GM12801 (cell line): ENCODE results near the gene ALCAM.

Source experiments
- CTCF ChIP-seq: IDR thresholded peaks from one replicate; pipeline ENCODE4 v1.5.1; 2011; ENCODE audit warnings: control low read depth; ENCODE audit not compliant: insufficient read length; ENCODE audit errors: extremely low read depth

The ALCAM gene

GRCh38 chr3:105409364-105409763 lies 42.7 kb downstream of the ALCAM start:
- TF ChIP-seq CTCF = no peak

DNA sequence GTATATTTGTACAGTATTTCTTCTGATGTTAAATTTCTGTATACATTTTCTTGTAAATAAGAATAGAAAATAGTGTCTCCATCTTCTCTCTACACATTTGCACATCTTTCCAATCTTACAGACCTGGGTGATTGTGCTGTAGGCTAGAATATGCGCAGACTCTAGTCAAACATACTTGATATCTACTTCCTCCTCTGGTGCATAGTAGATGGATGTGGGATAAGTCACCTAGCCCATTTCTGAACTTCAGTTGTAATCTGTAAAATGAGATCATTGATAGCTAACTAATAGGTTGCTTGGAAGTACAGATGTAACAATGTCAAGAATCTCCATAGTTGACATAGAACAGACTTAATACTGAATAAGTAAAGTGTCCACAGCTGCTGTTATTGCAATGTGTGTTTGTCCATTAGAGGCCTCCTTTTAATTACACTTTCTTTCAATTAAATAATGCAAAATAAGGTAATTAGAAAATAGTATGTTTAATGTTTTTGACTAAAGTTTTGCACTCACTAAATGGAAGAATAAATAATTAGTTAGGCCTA lies 46.7 kb downstream of the ALCAM start:
- TF ChIP-seq CTCF = no peak

GRCh38 chr3:105414841-105415240 lies 48.1 kb downstream of the ALCAM start:
- TF ChIP-seq CTCF = no peak

DNA sequence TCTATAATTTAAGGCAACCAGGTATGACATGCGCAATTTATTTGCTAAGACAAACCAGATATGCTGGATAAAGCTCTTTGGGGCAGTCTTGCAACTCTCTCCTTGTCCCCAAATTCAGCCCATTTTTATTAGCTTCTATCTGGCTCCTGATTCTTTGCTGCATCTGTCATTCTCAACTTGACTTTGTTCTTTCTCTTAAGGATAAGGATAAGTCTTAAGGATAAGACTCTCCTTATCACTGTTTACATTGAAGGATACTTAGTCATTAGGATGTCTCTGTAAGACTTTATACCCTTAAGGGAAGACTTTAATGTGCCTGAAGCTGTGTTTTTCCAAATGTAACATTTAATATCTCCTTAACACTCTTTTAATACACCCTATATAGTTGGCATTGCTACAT lies 49.2 kb downstream of the ALCAM start:
- TF ChIP-seq CTCF = no peak

GRCh38 chr3:105417525-105418289 lies 51.0 kb downstream of the ALCAM start:
- no peak for TF ChIP-seq CTCF

DNA sequence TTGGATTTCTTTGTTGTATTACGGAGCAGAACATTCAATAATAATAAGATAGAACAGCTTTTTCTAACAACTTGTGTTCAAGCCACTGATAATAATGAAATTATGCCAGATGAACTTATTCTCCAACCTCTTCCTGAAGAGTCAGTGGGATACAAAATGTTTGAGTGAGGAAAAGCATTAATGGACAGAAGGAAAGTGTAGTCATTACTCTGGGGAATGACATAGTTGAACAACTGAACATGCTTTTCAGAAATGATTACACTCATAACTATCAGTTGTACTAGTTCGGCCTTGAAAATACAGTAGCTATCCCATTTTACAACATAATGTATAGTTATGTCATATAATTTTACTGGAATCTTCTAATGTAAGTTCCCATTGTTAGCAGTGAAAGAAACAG lies 55.9 kb downstream of the ALCAM start:
- TF ChIP-seq CTCF = no peak

- TF ChIP-seq CTCF = no peak
Observed at GRCh38 chr3:105423397-105423796, 56.7 kb downstream of the ALCAM start.
